ENCODE data around the gene POU2F1.
"Not testable (repeated sequence)": the region's sequence is repeated elsewhere in the genome, so short reads cannot be mapped to it uniquely, and the experiment has no call there.

The POU2F1 gene

GRCh38 chr1:167231873-167232450 lies 11.3 kb downstream of the POU2F1 start:
- DNase-seq (ENCODE audit: low read depth, low spot score): peak; percentile 29

- no peak for DNase-seq (ENCODE audit: low read depth, low spot score)
Observed at GRCh38 chr1:167232801-167233200, 12.1 kb downstream of the POU2F1 start.

GRCh38 chr1:167233373-167233772 lies 12.7 kb downstream of the POU2F1 start:
- no peak for DNase-seq (ENCODE audit: low read depth, low spot score)

- no peak for DNase-seq (ENCODE audit: low read depth, low spot score)
Observed at GRCh38 chr1:167237000-167237399, 16.3 kb downstream of the POU2F1 start.

- DNase-seq (ENCODE audit: low read depth, low spot score): no peak
Observed at GRCh38 chr1:167238713-167239112, 18.0 kb downstream of the POU2F1 start.

GRCh38 chr1:167239257-167239656 lies 18.6 kb downstream of the POU2F1 start:
- no peak for DNase-seq (ENCODE audit: low read depth, low spot score)

GRCh38 chr1:167244244-167244643 lies 23.6 kb downstream of the POU2F1 start:
- no peak for DNase-seq (ENCODE audit: low read depth, low spot score)

GRCh38 chr1:167245168-167245567 lies 24.5 kb downstream of the POU2F1 start:
- DNase-seq (ENCODE audit: low read depth, low spot score): not testable (repeated sequence)

GRCh38 chr1:167246971-167247370 lies 26.3 kb downstream of the POU2F1 start:
- DNase-seq (ENCODE audit: low read depth, low spot score): no peak

- no peak for DNase-seq (ENCODE audit: low read depth, low spot score)
Observed at GRCh38 chr1:167247754-167248153, 27.1 kb downstream of the POU2F1 start.

- DNase-seq (ENCODE audit: low read depth, low spot score): no peak
Observed at GRCh38 chr1:167248707-167249642, 28.3 kb downstream of the POU2F1 start.

GRCh38 chr1:167249702-167250101 lies 29.0 kb downstream of the POU2F1 start:
- DNase-seq (ENCODE audit: low read depth, low spot score): no peak

GRCh38 chr1:167250482-167250881 lies 29.8 kb downstream of the POU2F1 start:
- no peak for DNase-seq (ENCODE audit: low read depth, low spot score)

GRCh38 chr1:167251472-167251871 lies 30.8 kb downstream of the POU2F1 start:
- no peak for DNase-seq (ENCODE audit: low read depth, low spot score)

- no peak for DNase-seq (ENCODE audit: low read depth, low spot score)
Observed at GRCh38 chr1:167252986-167253385, 32.3 kb downstream of the POU2F1 start.

GRCh38 chr1:167258858-167259257 lies 38.2 kb downstream of the POU2F1 start:
- no peak for DNase-seq (ENCODE audit: low read depth, low spot score)

GRCh38 chr1:167262836-167263235 lies 42.1 kb downstream of the POU2F1 start:
- no peak for DNase-seq (ENCODE audit: low read depth, low spot score)

- DNase-seq (ENCODE audit: low read depth, low spot score): no peak
Observed at GRCh38 chr1:167263344-167263743, 42.7 kb downstream of the POU2F1 start.

GRCh38 chr1:167263819-167264464 lies 43.3 kb downstream of the POU2F1 start:
- DNase-seq (ENCODE audit: low read depth, low spot score): no peak

GRCh38 chr1:167266965-167267364 lies 46.3 kb downstream of the POU2F1 start:
- DNase-seq (ENCODE audit: low read depth, low spot score): no peak

GRCh38 chr1:167268347-167268787 lies 47.7 kb downstream of the POU2F1 start:
- DNase-seq (ENCODE audit: low read depth, low spot score): no peak

- no peak for DNase-seq (ENCODE audit: low read depth, low spot score)
Observed at GRCh38 chr1:167270349-167271092, 49.8 kb downstream of the POU2F1 start.

All from astrocyte of the hippocampus (primary cell).